ENCODE results near the gene SMIM10L1. TPM values are rescaled to one million over a fixed set of nuclear protein-coding genes. Genes with fewer than 3 reads are reported as not detected.

The SMIM10L1 gene
- total RNA-seq, result 5.5 and 5.8 TPM in 2 replicates

DNA sequence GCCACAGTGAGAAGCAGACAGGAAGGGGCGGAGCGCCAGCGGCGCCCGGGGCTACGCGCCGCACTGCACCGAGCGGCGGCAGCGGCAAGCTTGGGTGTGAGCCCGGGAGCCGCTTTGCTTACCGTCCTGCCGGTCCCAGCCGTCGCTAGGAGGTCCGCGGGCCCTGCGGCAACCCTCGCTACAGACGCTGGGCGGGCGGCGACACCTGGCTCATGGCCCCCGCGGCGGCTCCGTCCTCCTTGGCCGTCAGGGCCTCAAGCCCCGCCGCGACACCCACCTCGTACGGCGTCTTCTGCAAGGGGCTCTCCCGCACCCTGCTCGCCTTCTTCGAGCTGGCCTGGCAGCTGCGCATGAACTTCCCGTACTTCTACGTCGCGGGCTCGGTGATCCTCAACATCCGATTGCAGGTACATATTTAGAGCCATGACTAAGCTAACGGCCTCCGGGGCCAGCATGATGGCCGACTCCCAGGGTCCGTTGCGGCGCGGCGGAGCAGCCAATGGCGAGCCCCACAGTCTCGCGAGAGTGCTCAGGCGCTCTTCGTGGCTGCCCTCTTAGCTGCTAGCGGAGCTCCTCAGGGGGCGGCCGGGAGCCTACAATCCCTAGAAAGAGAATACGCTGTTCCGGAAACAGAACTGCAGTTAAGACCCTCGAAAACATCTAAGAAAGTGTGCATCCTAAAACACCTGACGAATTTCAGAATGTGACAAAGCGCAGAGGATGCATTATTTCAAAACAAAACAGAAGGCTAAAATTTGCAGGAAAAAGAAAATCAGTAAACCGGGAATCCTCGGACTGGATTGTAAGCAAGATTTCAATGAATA, at the start of gene SMIM10L1:
Gene SMIM10L1 (plus strand): TSS at position 50 of the 824 bp plus-strand sequence. CDS start 163 bp downstream, at position 213.

DNA sequence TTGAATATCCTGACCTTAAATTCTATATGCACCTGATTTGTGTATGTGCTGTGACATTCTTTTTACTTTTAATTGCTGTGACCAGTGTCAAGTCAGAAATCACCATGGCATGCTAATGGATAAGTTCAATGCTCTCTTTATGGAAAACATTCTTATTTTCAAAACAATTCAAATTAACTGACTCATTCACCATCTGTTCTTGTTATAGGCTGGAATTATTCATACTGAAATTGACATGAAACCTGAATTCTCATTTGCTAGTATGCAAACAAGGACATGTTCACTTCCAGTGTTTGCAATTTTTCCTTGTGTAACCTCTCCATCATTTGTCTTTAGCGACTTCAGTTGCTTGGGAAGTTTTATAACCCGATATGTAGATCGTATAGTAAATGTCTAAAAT, 36.7 kb upstream of the SMIM10L1 start, which contains the start of gene TAS2R30:
Gene TAS2R30 (minus strand): TSS at position 340 of the 400 bp plus-strand sequence. CDS start 400 bp downstream, outside the sequence.

GRCh38 chr12:11186837-11187236, 15.8 kb downstream of the SMIM10L1 start, which contains the start of gene TAS2R42:
Gene TAS2R42, minus strand, starts transcription at chr12:11186937. Its CDS starts 0 bp downstream, at chr12:11186937.

Other genes with a start within 250 kb of the SMIM10L1 start
- gene PRH2, start 242.0 kb upstream of the SMIM10L1 start, total RNA-seq, result not detected in 2 replicates
- 2.9 and 7.0 TPM in 2 replicates for gene TAS2R14, start 231.9 kb upstream of the SMIM10L1 start, total RNA-seq
- 4.7 and 7.0 TPM in 2 replicates for gene TAS2R50, start 184.3 kb upstream of the SMIM10L1 start, total RNA-seq
- 3.3 and 7.5 TPM in 2 replicates for gene TAS2R20, start 172.9 kb upstream of the SMIM10L1 start, total RNA-seq
- gene TAS2R19, start 148.6 kb upstream of the SMIM10L1 start, total RNA-seq, result 4.9 and 9.6 TPM in 2 replicates
- gene TAS2R31, start 139.8 kb upstream of the SMIM10L1 start, total RNA-seq, result 6.4 and 10.9 TPM in 2 replicates
- 2.2 and 6.8 TPM in 2 replicates for gene TAS2R46, start 108.9 kb upstream of the SMIM10L1 start, total RNA-seq
- gene TAS2R43, start 78.9 kb upstream of the SMIM10L1 start, total RNA-seq, result 3.4 and 4.3 TPM in 2 replicates
- gene TAS2R30, start 36.5 kb upstream of the SMIM10L1 start, total RNA-seq, result 3.6 and 8.8 TPM in 2 replicates
- gene TAS2R42, start 15.7 kb downstream of the SMIM10L1 start, total RNA-seq, result not detected in 2 replicates
- not detected in 2 replicates for gene PRB3, start 98.5 kb downstream of the SMIM10L1 start, total RNA-seq
- gene PRB4, start 139.2 kb downstream of the SMIM10L1 start, total RNA-seq, result not detected in 2 replicates
- gene PRB2, start 224.4 kb downstream of the SMIM10L1 start, total RNA-seq, result not detected in 2 replicates

All from hair follicle dermal papilla cell (primary cell).